ENCODE results near the gene CLDN5. TPM values are rescaled to one million over a fixed set of nuclear protein-coding genes. Genes with fewer than 3 reads are reported as not detected.
A peak's percentile ranks its signal among the peaks of the same experiment; 100 is the strongest.
"Not testable (repeated sequence)": the region's sequence is repeated elsewhere in the genome, so short reads cannot be mapped to it uniquely, and the experiment has no call there.

Gene CLDN5
- total RNA-seq, 1 donor from 2014 or later = 23.9 TPM

DNA sequence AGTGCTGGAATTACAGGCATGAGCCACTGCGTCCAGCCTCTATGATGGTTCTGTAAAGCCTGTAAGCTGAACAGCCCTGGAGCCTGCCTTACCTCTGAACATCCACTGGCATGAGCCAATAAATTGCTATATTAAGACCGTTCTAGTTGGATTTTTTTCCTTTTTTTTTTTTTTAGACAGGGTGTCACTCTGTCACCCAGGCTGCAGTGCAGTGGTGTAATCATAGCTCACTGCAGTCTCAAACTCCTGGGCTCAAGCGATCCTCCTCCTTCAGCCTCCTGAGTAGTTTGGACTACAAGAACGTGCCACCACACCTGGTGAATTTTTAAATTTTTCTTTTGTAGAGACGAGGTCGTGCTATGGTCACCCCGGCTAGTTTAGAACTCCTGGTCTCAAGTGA lies 26.2 kb upstream of the CLDN5 start:
- DNase-seq = no peak
- ATAC-seq (ENCODE audit: poor library complexity) = no peak
- intact Hi-C loops (cut with DNase I) = no loop called here

DNA sequence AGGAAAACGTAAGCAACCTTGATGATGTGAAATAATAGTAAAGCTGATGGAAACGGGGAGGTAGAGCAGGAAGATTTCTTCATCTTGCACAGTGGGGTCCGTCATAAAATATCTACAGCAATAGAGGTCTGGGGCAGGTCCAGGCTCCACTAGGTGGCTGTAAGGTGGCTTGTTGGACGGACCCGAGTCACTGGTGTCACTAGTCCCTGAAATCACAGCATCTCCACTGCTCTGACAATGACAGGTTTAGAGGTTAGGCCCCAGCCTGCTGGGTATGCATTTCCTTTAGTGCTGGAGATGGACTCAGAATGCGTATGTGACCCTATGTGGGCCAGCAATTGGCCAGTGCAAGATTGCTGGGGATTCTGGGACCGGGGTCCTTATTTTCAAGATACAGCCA lies 25.2 kb upstream of the CLDN5 start:
- DNase-seq (no peak), ATAC-seq (ENCODE audit: poor library complexity) (no peak)
- intact Hi-C loops (cut with DNase I) = no loop called here

DNA sequence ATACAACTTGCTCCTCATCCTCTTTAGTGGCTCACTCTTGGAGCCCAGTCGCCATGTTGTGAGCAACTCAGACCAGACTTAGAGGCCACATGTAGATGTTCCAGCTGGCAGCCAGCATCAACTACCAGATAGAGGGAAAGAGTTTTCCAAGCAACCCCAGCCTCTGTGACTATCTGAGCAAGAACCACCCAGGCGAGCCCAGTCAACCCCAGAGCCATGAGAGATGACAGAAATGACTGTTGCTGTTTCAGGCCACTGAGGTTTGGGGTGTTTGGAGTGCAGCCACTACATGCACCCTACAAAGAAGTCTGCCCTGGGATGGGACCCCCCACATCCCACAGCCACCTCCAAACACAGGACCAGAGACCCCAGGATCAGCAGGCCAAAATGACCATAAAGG lies 24.8 kb upstream of the CLDN5 start:
- no peak for ATAC-seq (ENCODE audit: poor library complexity)
- intact Hi-C loops (cut with DNase I) = no loop called here
- DNase-seq = no peak

DNA sequence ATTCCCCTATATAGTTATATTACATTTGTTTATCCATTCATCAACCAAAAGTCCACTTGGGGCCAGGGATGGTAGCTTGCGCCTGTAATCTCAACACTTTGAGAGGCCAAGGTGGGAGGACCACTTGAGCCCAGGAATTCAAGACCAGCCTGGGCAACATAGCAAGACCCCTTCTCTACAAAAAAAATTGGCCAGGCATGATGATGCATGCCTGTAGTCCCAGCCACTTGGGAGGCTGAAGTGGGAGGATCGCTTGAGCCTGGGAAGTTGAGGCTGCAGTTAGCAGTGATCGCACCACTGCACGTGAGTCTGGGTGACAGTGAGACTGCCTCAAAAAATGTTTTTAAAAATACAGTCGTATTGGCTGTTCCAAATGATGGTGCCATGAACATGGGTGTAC lies 24.2 kb upstream of the CLDN5 start:
- intact Hi-C loops (cut with DNase I); ATAC-seq (ENCODE audit: poor library complexity); DNase-seq: not testable (repeated sequence)

DNA sequence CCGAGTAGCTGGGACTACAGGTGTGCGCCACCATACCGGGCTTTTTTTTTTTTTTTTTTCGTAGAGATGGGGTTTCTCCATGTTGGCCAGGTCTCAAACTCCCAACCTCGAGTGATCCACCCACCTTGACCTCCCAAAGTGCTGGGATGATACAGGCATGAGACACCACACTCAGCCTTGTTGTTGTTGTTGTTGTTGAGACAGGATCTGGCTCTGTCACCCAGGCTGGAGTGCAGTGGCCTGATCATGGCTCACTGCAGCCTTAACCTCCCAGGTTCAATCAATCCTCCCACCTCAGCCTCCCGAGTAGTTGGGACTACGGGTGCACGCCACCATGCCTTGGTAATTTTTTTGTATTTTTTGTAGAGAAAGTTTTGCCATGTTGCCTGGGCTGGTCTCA lies 23.4 kb upstream of the CLDN5 start:
- ATAC-seq (ENCODE audit: poor library complexity) = no peak
- intact Hi-C loops (cut with DNase I) = no loop called here
- no peak for DNase-seq

DNA sequence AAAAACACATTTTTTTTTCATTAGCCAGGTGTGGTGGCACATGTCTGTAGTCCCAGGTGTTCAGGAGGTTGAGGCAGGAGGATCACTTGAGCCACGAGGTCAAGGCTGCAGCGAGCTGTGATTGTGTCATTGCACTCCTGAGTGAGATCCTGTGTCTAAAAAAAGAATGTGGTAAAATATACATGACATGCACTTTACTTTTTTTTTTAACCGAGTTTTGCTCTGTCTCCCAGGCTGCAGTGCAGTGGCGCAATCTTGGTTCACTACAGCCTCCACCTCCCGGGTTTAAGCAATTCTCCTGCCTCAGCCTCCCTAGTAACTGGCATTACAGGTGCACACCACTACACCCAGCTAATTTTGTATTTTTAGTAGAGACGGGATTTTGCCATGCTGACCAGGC lies 22.5 kb upstream of the CLDN5 start:
- ATAC-seq (ENCODE audit: poor library complexity) = no peak
- intact Hi-C loops (cut with DNase I) = no loop called here
- DNase-seq = no peak

DNA sequence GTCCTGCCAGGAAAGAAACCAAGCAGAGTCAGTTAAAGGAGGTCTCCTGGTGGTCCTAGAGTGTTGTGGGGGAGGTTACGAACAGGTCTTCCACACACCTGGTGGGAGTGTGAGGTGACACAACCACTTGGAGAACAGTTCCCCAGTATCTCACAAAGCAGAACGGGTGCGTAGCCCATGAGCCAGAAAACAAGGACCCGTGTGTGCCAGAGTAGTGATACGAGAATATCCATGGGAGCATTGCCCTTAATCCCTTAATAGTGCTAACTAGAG lies 21.7 kb upstream of the CLDN5 start:
- intact Hi-C loops (cut with DNase I) = no loop called here
- ATAC-seq (ENCODE audit: poor library complexity) = no peak

DNA sequence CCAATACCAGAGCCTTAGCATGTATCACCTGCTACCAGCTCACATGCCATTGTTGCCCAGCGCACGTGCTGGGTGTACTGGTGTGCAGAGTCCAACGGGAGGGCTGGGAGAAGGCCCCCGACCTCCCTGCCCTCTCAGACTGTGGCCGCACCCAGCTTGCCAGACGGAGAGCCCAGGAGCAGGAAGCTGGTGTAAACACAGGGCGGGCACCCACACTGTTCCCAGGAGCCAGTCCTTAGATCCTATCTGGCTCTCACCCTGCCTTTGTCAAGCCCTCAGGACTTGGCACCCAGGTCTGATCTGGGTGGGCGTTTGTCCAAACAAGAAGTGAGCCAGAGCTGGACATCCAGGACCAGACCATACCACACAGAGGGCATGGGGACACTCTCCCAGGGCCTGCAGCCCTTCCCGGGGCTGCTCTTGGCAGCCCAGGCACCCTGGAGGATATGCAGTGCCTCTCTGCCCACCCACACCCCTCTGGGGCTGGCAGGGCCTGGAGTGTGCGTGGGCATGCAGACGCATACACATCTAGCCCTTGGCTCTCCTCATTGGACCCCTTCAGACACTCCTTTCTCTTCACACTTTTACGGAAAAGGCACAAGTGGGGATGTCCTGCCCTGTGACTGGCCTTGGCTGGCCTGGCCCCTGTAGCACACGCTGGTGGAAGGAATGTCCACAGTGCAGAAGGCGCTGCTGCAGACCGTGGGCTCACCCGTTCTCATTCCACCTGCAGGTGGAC lies 19.9 kb upstream of the CLDN5 start:
- DNase-seq = no peak
- ATAC-seq (ENCODE audit: poor library complexity) = peak; percentile 43
- intact Hi-C loops (cut with DNase I) = no loop called here

More for the DNA sequence above, 21.7 kb upstream of the CLDN5 start:
- DNase-seq = no peak

DNA sequence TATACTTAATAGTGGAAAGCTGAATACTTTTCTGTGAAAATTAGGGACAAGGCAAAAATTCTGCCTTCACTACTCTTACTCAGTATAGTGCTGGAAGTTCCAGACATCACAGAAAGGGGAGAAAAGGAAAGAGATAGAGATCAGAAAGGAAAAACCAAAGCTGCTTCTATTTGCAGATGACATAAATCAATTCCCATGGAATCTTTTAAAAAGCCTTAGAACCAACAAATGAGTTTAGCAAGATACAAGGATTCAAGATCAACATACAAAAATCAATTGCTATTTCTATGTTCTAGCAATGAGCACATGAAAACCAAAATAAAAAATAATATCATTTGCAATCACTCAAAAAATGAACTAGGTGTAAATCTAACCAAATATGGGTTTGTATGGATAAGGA lies 16.2 kb upstream of the CLDN5 start:
- intact Hi-C loops (cut with DNase I) = no loop called here
- ATAC-seq (ENCODE audit: poor library complexity) (no peak), DNase-seq (no peak)

DNA sequence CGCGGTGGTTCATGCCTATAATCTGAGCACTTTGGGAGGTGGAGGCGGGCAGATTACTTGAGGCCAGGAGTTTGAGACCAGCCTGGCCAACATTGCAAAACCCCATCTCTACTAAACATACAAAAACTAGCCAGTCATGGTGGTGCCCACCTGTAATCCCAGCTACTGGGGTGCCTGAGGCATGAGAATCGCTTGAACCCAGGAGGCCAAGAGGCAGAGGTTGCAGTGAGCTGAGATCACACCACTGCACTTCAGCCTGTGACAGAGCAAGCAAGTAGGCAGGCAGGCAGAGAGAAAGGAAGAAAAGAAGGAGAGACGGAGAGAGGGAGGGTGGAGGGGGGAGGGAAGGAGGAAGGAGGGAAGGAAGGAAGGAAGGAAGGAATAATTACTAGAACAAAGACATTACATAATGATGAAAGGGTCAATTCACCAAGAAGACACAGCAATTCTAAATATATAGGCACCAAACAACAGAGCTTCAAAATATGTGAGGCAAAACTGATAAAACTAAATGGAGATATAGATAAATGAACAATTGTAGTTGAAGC lies 13.8 kb upstream of the CLDN5 start:
- no peak for ATAC-seq (ENCODE audit: poor library complexity)
- intact Hi-C loops (cut with DNase I) = no loop called here

DNA sequence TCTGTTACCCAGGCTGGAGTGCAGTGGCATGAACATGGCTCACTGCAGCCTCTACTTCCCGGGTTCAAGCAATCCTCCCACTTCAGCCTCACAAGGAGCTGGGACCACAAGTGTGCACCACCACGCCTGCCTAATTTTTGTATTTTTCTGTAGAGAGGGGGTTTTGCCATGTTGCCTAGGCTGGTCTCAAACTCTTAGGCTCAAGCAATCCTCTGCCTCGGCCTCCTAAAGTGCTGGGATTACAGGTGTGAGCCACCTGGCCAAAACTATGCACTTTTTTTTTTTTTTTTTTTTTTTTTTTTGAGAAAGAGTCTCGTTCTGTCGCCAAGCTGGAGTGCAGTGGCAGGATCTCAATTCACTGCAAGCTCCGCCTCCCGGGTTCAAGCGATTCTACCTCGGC lies 12.4 kb upstream of the CLDN5 start:
- ATAC-seq (ENCODE audit: poor library complexity) = no peak
- intact Hi-C loops (cut with DNase I) = no loop called here
- no peak for DNase-seq

More for the DNA sequence above, 13.8 kb upstream of the CLDN5 start:
- no peak for DNase-seq

DNA sequence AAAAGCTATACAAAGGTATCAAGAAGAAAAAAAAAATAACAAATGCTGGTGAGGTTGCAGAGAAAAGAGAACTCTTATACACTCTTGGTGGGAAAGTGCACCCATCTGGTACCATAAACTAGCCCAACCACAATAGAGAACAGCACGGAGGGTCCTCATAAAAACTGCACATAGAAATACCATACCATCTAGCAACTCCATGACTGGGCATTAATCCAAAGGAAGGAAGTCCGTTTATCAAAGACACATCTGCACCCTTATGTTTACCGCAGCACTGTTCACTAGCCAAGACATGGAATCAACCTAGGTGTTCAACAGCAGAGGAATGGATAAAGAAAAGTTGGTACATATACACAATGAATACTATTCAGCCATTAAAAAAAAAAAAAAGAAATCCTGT lies 10.8 kb upstream of the CLDN5 start:
- DNase-seq = no peak
- ATAC-seq (ENCODE audit: poor library complexity) = no peak
- intact Hi-C loops (cut with DNase I) = no loop called here

DNA sequence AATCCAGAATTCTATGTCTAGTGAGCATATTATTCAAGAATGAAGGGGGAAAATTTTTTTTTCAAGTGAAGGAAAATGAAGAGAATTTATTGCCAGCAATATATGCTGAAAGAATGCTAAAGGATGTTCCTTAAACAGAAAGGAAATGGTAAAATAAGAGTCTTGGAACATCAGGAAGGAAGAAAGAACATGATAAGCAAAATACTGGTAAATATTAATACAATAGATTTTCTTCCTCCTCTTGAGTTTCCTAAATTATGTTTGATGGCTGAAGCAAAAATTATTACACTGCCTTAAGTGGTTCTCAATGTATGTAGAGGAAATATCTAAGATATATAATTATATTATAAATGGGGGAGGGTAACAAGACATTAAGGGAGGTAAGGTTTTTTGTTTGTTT lies 9.6 kb upstream of the CLDN5 start:
- no peak for ATAC-seq (ENCODE audit: poor library complexity)
- intact Hi-C loops (cut with DNase I) = no loop called here
- DNase-seq = no peak

DNA sequence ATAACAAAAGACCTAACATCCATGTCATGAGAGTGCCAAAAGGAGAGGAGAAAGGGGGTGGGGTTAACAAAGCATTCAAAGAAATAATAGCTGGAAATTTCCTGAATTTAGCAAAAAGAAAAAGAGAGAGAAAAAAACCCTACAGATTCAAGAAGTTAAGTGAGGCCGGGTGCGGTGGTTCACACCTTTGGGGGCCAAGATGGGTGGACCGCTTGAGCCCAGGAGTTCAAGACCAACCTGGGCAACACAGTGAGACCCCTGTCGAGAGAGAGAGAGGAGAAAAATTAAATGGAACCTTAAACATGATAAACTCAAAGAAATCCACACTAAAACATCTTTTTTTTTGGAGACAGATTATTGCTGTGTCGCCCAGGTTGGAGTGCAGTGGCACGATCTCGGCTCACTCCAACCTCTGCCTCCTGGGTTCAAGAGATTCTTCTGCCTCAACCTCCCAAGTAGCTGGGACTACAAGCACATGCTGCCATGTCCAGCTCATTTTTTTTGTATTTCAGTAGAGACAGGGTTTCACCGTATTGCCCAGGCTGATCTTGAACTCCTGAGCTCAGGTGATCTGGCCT lies 8.9 kb upstream of the CLDN5 start:
- DNase-seq (no peak), ATAC-seq (ENCODE audit: poor library complexity) (no peak)
- intact Hi-C loops (cut with DNase I) = no loop called here

DNA sequence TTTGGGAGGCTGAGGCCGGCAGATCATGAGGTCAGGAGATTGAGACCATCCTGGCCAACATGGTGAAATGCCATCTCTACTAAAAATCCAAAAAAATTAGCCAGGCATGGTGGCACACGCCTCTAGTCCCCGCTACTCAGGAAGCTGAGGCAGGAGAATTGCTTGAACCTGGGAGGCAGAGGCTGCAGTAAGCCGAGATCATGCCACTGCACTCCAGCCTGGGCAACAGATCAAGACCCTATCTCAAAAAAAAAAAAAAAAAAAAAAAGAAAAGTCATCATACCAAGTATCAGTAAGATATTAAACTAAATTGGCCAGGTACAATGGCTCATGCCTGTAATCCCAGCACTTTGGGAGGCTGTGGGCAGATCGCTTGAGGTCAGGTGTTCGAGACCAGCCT lies 7.1 kb upstream of the CLDN5 start:
- intact Hi-C loops (cut with DNase I); DNase-seq; ATAC-seq (ENCODE audit: poor library complexity): not testable (repeated sequence)

DNA sequence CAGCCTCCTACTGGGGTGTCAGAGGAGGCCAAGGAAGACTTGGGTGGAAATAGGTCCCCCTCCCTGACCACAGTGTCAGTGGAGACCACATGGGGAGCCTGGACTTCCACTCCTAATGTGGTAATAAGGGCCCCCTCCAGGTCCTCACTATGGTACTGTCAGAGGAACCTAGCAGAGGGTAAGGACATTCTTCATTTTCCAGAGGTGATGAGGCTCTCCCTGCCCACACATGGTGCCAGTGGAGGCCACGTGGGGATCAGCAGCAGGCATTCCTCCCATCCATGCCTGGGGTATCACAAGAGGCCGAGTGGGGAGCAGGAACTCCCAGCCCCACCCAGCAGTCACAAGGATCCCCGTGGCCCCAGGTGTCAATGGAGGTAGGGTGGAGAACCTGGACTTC lies 6.5 kb upstream of the CLDN5 start:
- intact Hi-C loops (cut with DNase I) = no loop called here
- no peak for ATAC-seq (ENCODE audit: poor library complexity)
- no peak for DNase-seq

DNA sequence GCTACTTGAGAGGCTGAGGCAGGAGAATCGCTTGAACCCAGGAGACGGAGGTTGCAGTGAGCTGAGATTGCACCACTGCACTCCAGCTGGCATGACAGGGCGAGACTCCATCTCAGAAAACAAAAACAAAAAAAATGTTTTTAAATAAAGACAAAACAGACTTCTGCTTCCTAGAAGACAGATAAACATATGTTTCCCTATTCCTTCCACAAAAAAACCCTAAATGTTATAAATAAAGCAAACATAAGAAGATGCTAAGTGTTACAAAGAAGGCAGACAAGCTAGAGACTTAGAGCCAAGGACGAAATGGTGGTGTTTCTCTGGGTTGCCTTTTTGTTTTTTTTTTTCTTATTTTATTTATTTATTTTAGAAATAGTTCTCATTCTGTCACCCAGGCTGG lies 5.6 kb upstream of the CLDN5 start:
- no peak for ATAC-seq (ENCODE audit: poor library complexity)
- no peak for DNase-seq
- intact Hi-C loops (cut with DNase I) = no loop called here

DNA sequence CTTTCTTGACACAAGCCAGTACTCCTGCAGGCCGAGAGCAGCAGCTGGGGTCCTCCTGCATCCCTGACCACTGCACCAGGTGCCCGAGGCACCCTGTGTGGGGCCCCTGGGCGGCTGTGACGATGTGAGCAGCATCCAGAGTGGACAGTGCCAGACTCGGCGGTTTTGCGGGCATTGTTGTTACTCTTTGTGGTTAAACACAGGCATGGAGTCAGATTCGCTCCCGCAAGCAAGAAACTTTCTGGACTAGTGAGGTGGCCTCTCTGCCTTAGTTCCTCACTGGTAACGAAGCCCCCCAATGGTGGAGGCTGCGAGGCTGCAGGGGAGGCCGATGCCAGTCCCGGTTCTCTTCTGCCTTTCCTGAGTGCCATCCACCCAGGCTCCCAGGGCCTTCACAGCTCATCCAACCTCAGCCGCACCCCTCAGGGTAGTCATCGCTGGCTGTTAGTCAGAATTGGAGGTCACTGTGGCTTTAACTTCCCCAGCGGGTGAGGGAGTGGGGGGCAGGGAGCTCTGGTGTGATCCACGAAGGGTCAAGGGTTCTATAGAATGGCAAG lies 3.7 kb upstream of the CLDN5 start:
- ATAC-seq (ENCODE audit: poor library complexity) = no peak
- DNase-seq = no peak
- intact Hi-C loops (cut with DNase I) = no loop called here

DNA sequence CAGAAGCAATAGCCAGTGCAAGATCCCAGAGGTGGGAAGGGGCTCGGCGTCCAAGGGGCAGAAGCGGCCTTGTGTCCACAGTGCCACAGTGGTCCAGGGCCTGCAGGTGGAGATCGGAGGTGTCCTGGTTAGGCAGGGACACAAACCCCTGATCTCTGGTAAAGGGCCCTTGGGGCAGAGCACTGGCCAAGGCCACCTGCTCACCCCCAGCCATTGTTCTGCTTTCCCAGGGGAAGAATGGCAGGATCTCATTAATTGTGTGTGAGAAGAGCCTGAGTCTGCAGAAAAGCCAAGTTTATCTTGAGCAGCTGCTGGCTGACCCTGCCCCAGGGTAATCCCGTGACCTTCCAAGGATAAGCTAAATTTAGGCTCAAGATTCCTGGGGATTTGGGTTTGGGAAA lies 3.1 kb upstream of the CLDN5 start:
- ATAC-seq (ENCODE audit: poor library complexity) = no peak
- intact Hi-C loops (cut with DNase I) = no loop called here
- no peak for DNase-seq

DNA sequence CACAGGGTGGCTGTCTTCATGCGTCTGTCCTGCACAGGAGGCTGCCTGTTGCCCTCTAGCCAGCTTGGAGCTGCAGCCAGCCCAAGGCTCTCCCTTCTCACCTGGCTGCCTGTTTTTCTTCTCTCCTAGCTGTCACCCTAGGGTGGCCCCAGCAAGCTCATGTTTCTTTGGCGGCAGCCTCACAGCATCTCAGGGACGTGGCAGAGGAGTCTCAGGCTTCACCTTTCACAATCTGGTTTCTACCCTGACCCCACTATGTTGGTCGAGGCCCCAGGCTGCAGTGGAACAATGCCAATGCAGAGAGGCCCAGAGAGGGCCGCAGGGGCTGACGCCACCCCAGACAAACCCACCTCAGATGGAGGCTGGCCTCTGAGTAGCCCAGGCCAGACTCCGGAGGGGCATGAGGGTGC lies 2.5 kb upstream of the CLDN5 start:
- intact Hi-C loops (cut with DNase I) = no loop called here
- no peak for ATAC-seq (ENCODE audit: poor library complexity)
- DNase-seq = no peak
